Stomach (tissue), 4 donors: ENCODE data around the gene HNRNPA1.

ENCODE experiments used
- EP300 ChIP-seq: sonication (generic); formaldehyde crosslinking; IDR thresholded peaks from one replicate; pipeline ENCODE4 v1.6.1; 2017; ENCODE audit warnings: antibody characterized with exemption
- TF ChIP-seq, protein P1 (sequence below), 7 experiments: fragments of 450-650 bp in 4 of 7; fragments of 200-600 bp in 3 of 7; sonication (generic) in 3 of 7; IDR thresholded peaks; one replicate each; pipeline ENCODE4 v1.5.1; 2016 to 2019; ENCODE audit warnings: antibody characterized with exemption in 7 of 7, control low read depth in 2 of 7, mild to moderate bottlenecking in 1 of 7

GRCh38 chr12:54276368-54276767 lies 4.2 kb upstream of the HNRNPA1 start:
- TF ChIP-seq, protein P1, sequence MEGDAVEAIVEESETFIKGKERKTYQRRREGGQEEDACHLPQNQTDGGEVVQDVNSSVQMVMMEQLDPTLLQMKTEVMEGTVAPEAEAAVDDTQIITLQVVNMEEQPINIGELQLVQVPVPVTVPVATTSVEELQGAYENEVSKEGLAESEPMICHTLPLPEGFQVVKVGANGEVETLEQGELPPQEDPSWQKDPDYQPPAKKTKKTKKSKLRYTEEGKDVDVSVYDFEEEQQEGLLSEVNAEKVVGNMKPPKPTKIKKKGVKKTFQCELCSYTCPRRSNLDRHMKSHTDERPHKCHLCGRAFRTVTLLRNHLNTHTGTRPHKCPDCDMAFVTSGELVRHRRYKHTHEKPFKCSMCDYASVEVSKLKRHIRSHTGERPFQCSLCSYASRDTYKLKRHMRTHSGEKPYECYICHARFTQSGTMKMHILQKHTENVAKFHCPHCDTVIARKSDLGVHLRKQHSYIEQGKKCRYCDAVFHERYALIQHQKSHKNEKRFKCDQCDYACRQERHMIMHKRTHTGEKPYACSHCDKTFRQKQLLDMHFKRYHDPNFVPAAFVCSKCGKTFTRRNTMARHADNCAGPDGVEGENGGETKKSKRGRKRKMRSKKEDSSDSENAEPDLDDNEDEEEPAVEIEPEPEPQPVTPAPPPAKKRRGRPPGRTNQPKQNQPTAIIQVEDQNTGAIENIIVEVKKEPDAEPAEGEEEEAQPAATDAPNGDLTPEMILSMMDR (IDR thresholded peaks at IDR 0.05) = no peak
- no peak for TF ChIP-seq EP300
